ENCODE results near the gene NFS1. TPM values are rescaled to one million over a fixed set of nuclear protein-coding genes. Genes with fewer than 3 reads are reported as not detected.

Gene NFS1
- total RNA-seq, 1 donor from 2014 or later = 26.7 TPM

GRCh38 chr20:35654415-35654814 is 44.7 kb downstream of the NFS1 start:
- Mint-ChIP-seq H3K27ac (no peak overlapping the region), H3K4me1 (ENCODE audit: unreplicated experiment) (peaks cover 19% of the 10 kb centered on the region), H3K9me3 (no peaks in the 10 kb centered on the region), H3K27me3 (no peaks in the 10 kb centered on the region), H3K36me3 (peaks cover 13% of the 10 kb centered on the region), H3K4me3 (no peak overlapping the region)
- no peak for TF ChIP-seq CTCF (conservative IDR thresholded peaks at IDR 0.05)
- DNase-seq (ENCODE audit: extremely low spot score, unreplicated experiment) = no peak

- H3K4me1 Mint-ChIP-seq (ENCODE audit: unreplicated experiment) = peaks cover 14% of the 10 kb centered on the region
- H3K4me3 Mint-ChIP-seq = no peak overlapping the region
- no peaks in the 10 kb centered on the region for H3K27me3 Mint-ChIP-seq
These were observed 45.3 kb downstream of the NFS1 start for GRCh38 chr20:35653893-35654292.

GRCh38 chr20:35653430-35653734 is 45.8 kb downstream of the NFS1 start:
- DNase-seq (ENCODE audit: extremely low spot score, unreplicated experiment) = no peak
- no peak for TF ChIP-seq CTCF (conservative IDR thresholded peaks at IDR 0.05)
- Mint-ChIP-seq H3K36me3 (peaks cover 16% of the 10 kb centered on the region), H3K4me1 (ENCODE audit: unreplicated experiment) (peaks cover 12% of the 10 kb centered on the region), H3K27me3 (no peaks in the 10 kb centered on the region), H3K4me3 (no peak overlapping the region), H3K27ac (no peak overlapping the region), H3K9me3 (no peaks in the 10 kb centered on the region)

More at GRCh38 chr20:35653893-35654292, 45.3 kb downstream of the NFS1 start:
- Mint-ChIP-seq H3K27ac (no peak overlapping the region), H3K9me3 (no peaks in the 10 kb centered on the region), H3K36me3 (peaks cover 13% of the 10 kb centered on the region)
- no peak for TF ChIP-seq CTCF (conservative IDR thresholded peaks at IDR 0.05)
- no peak for DNase-seq (ENCODE audit: extremely low spot score, unreplicated experiment)

- Mint-ChIP-seq H3K27ac (no peak overlapping the region), H3K4me3 (no peak overlapping the region), H3K4me1 (ENCODE audit: unreplicated experiment) (peaks cover 12% of the 10 kb centered on the region), H3K9me3 (no peaks in the 10 kb centered on the region), H3K27me3 (no peaks in the 10 kb centered on the region), H3K36me3 (peaks cover 17% of the 10 kb centered on the region)
- no peak for DNase-seq (ENCODE audit: extremely low spot score, unreplicated experiment)
- no peak for TF ChIP-seq CTCF (conservative IDR thresholded peaks at IDR 0.05)
These were observed 46.3 kb downstream of the NFS1 start for GRCh38 chr20:35652641-35653429.

- TF ChIP-seq CTCF (conservative IDR thresholded peaks at IDR 0.05) = no peak
- Mint-ChIP-seq H3K4me1 (ENCODE audit: unreplicated experiment) (peaks cover 6% of the 10 kb centered on the region), H3K36me3 (peaks cover 13% of the 10 kb centered on the region), H3K4me3 (no peak overlapping the region), H3K27me3 (no peaks in the 10 kb centered on the region), H3K9me3 (no peaks in the 10 kb centered on the region), H3K27ac (no peak overlapping the region)
- DNase-seq (ENCODE audit: extremely low spot score, unreplicated experiment) = no peak
These were observed 47.2 kb downstream of the NFS1 start for GRCh38 chr20:35651958-35652357.

Data from type B pancreatic cell (in vitro differentiated cells).